HG03354 (cell line): Measurements from ENCODE around the gene CHM.
"Not testable (repeated sequence)": the region's sequence is repeated elsewhere in the genome, so short reads cannot be mapped to it uniquely, and the experiment has no call there.

ENCODE experiments used
- ATAC-seq: cut with Tn5 transposase; IDR thresholded peaks from one replicate; pipeline ENCODE4 v1.9.1; 2021; ENCODE audit warnings: mild to moderate bottlenecking; ENCODE audit not compliant: unreplicated experiment, poor library complexity, severe bottlenecking

CHM gene, protein sequence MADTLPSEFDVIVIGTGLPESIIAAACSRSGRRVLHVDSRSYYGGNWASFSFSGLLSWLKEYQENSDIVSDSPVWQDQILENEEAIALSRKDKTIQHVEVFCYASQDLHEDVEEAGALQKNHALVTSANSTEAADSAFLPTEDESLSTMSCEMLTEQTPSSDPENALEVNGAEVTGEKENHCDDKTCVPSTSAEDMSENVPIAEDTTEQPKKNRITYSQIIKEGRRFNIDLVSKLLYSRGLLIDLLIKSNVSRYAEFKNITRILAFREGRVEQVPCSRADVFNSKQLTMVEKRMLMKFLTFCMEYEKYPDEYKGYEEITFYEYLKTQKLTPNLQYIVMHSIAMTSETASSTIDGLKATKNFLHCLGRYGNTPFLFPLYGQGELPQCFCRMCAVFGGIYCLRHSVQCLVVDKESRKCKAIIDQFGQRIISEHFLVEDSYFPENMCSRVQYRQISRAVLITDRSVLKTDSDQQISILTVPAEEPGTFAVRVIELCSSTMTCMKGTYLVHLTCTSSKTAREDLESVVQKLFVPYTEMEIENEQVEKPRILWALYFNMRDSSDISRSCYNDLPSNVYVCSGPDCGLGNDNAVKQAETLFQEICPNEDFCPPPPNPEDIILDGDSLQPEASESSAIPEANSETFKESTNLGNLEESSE

GRCh38 chrX:86047174-86047935, at the start of gene CHM:
Gene CHM (minus strand): TSS chrX:86047558. CDS start chrX:86047532, 26 bp downstream.
- peak; percentile 99 for ATAC-seq

DNA sequence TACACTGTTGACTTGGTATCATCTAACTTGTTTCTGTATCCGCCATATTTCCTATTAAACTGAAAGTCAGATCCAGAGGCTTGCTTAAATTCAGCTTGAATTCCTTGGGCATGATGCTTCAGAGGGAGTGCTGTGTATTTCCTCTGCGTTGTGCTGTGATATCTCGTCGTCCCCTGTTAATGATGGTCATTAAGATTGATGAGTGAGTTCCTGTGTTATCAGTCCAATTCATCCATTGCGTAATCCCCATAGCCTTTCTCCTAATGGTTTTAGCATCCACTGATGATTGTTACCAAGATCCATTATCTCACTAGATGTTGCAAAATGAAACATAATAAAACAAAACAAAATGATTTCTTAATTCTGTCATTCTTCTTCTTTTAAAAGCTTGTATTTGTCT, 31.3 kb upstream of the CHM start:
- no peak for ATAC-seq

- ATAC-seq: no peak
Observed at GRCh38 chrX:86066998-86067397, 19.6 kb upstream of the CHM start.

GRCh38 chrX:86061407-86061806, 14.0 kb upstream of the CHM start:
- no peak for ATAC-seq

DNA sequence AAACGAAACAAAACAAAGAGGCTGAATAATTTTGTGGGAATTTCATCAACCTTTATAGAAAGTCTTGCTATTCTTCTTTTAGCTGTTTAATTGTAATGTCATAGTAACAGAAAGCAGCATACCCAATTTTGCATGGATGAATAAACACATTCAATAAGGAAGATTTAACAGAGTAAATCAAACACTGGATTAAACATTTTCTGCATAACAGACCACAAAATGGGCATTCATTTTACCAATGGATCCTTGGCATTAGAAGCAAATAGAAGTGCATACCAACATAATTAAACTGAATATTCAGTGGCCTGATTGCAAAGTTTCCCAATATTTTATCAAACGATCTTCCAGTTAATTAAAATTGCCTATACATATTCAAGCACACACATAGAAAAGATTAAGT, 4.4 kb upstream of the CHM start:
- no peak for ATAC-seq

DNA sequence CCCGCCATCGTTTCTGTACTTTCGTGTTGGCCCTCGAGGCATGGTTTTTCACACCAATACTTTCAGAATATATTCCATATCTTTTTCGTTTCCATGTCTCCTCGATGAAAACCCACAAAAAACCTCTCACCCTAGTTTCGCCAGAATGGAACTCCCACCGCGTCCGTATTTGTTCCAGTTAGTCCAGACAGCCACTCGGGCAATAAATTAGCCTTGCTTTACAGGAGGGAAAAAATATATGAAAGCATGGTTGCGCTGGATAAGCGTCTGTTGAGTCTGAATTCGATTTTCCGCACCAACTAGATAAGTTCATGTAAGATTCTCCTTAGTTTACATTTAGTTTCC, 550 bp upstream of the CHM start:
- ATAC-seq: no peak

DNA sequence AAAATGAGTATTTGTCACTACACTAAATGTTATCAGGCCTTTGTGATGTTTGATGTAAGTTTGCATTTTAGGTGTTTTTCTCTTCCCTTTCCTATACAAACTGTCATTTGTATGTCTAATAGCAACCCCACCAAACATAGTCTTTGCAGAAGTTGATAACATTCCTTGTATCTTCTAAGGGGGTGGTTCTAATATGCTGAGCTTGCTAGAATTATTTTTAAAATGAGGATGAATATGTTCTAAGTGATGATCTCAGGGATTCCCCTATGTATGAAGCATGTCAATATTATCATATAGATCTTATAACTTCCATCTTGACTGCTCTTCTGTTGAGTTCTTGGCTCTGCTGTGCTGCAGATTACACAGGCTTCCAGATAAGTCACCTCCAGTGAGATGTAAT, 3.1 kb downstream of the CHM start:
- ATAC-seq: no peak

GRCh38 chrX:86039625-86040568, 7.5 kb downstream of the CHM start:
- ATAC-seq: no peak

DNA sequence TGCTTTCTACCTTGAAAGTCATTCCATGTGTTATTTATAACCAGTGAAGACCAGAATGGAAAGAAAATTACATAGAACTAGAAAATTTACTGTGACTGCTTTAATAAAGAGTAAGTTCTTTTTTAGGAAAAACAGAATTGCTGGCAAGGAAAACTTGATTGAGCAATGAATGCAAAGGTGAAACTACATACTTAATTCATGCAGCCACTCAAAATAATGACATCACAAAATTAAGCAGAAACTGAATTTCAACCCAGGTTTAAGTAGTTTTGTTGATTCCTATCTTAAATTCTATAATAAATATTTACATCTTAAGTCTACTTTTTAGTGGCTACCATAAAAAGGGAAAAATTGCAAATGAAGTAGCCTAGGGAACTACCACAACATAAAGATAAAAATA, 14.0 kb downstream of the CHM start:
- ATAC-seq: no peak

DNA sequence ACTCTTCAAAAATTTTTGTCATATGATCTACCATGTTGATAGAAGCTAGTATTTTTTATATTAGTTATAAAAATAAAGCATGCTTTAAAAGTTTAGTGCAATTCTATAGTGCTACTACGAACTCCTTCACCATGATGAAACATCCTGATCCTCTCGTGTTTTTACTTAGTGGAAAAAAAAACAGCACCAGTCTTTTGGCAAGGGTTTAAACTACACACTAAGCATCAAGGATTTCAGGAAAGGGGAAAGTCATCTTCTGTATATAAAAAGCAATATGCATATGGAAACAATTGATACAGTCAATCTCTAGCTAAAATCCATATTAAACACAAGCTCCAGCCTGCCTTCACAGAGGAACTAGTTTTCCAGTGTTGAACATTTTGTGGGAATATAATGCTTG, 18.7 kb downstream of the CHM start:
- no peak for ATAC-seq

DNA sequence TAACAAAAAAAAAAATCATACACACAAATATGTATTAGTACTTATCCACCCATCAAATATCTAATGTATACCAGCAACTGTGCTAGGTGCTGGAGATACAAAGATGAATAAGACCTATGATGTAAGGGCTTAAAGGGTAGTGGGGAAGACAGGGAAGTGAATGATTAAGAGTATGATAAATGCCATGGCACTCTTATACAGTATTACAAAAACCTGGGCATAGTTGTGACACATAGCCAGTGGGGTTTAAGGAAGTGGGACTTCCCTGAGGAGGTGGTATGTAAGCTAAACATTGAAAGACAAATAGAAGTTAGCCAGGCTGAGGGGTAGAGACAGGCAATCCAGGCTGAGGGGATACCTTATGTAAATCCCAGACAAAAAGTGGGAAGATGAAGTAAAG, 23.5 kb downstream of the CHM start:
- no peak for ATAC-seq

DNA sequence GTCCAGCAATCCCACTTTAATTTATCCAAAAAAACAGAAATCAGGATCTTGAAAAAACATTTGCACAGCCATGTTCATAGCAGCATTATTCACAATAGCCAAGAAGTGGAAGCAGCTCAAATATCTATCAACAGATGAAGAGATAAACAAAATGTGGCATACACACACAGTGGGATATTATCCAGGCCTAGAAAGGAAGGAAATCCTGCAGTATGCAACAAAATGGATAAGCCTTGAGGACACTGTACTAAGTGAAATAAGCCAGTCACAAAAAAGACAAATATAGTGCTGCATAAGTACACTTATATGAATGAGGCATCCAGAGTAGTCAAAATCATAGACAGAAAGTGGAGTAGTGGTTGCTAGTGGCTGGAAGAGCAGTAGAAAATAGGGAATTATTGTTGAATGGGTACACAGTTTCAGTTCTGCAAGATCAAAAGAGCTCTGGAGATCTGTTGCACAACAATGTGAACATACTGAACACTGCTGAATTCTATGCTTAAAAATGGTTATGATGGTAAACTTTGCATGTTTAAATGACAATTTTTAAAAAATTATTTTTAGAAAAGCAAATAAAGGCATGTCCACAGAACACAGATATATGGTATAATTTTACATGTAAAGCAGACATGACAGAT, 25.6 kb downstream of the CHM start:
- ATAC-seq: no peak

DNA sequence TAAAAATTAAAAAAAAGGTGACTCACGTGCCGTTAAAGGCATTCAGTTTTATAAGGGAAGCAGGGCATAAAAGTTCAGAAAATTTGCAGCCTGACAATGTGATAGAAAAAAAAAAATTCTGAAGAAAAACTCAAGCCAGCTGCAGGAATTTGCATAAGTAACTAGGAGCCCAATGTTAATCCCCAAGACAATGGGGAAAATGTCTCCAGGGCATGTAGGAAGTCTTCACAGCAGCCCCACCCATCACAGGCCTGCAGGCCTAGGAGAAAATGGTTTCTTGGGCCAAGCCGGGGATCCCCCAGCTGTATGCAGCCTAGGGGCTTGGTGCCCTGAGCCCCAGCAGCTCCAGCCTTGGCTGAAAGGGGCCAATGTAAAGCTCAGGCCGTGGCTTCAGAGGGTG, 31.2 kb downstream of the CHM start:
- ATAC-seq: no peak

GRCh38 chrX:86014959-86015358, 32.4 kb downstream of the CHM start:
- not testable (repeated sequence) for ATAC-seq

- no peak for ATAC-seq
Observed at GRCh38 chrX:86014421-86014820, 32.9 kb downstream of the CHM start.

GRCh38 chrX:86013792-86014191, 33.6 kb downstream of the CHM start:
- ATAC-seq: no peak

DNA sequence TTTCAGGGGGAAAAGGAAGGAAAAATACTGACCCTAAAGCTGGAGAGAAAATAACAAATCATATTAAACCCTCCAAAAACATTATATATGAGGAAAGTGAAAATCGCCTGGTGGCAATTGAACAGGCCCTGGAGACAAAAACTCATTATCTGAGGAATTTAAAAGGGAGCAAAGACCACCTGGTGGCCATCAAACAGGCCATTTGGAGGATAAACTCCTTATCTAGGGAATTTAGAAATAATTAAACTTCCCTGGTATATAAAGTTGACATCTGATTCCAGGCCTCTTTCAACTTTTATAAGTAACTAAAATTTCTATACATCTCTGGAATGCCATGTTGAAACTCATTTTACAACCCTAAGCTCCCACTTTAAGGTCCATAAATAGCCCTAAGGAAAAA, 35.2 kb downstream of the CHM start:
- ATAC-seq: no peak

GRCh38 chrX:86009803-86010202, 37.6 kb downstream of the CHM start:
- ATAC-seq: not testable (repeated sequence)

- ATAC-seq: not testable (repeated sequence)
Observed at GRCh38 chrX:86007891-86008290, 39.5 kb downstream of the CHM start.
